K562 (cell line): Measurements from ENCODE around the gene NUMB. TPM values are rescaled to one million over a fixed set of nuclear protein-coding genes. Genes with fewer than 3 reads are reported as not detected.

ENCODE experiments used
- ATAC-seq: fragments of 200-7000 bp; cut with Tn5 transposase; 3 replicates; pipeline ENCODE4 v1.9.1; 2020; ENCODE audit warnings: moderate library complexity
- Bru-seq: library from RNA; stranded (reverse); fragments of 400-500 nt; gene quantifications from one replicate; lab custom pipeline; 2021; lab: Mats Ljungman, UMichigan
- BruChase-seq, 2 experiments: library from RNA; stranded (reverse); fragments of 400-500 nt; gene quantifications; one replicate each; lab custom pipeline; 2021; lab: Mats Ljungman, UMichigan
- BruUV-seq: library from RNA; stranded (reverse); fragments of 400-500 nt; replicated peaks from 2 replicates; lab custom pipeline; 2021; lab: Mats Ljungman, UMichigan
- CTCF ChIA-PET: fragments of 300-600 bp; formaldehyde crosslinking; extraction: SDS; loops from one replicate; lab custom pipeline; 2021; ENCODE audit warnings: low intra/inter-chr PET ratio; lab: Yijun Ruan, JAX
- POLR2A ChIA-PET: fragments of 300-600, 350-650 bp; sonication (Branson Sonifier 250); formaldehyde crosslinking; extraction: SDS; loops from one replicate; lab custom pipeline; 2021; ENCODE audit warnings: antibody characterized with exemption, inconsistent platforms; lab: Yijun Ruan, JAX
- DNase-seq, 4 experiments: peaks; one replicate each; pipeline versions ENCODE4 v3.0.0 to v3.0.0-alpha.2; 2011 to 2018; ENCODE audit warnings: low spot score in 3 of 4, mixed read lengths in 3 of 4; ENCODE audit errors: extremely low read depth in 1 of 4
- FAIRE-seq: peaks from 2 replicates; lab custom pipeline; 2011; peaks lifted over from hg19 to GRCh38; lab: Jason Lieb, UNC
- H2AFZ ChIP-seq: 2 replicates; pipeline ENCODE4 v1.6.0; 2011; ENCODE audit warnings: low read depth, low read length, control low read depth, inconsistent platforms
- H3K27ac ChIP-seq: fragments of 200-600 bp; 3 replicates; pipeline ENCODE4 v1.8.0; 2011; ENCODE audit warnings: low read depth, mild to moderate bottlenecking, control low read depth, inconsistent platforms, low read length, moderate library complexity, mixed read lengths; ENCODE audit errors: extremely low read depth
- H3K27me3 ChIP-seq, 2 experiments: fragments of 300-600 bp in 1 of 2; 2 replicates in 1 of 2; 3 replicates in 1 of 2; pipeline versions ENCODE4 v1.6.0 to v1.8.0; 2011; ENCODE audit warnings: inconsistent platforms in 2 of 2, low read length in 2 of 2, mild to moderate bottlenecking in 1 of 2, mixed read lengths in 1 of 2, moderate library complexity in 1 of 2; ENCODE audit not compliant: control insufficient read depth in 2 of 2, insufficient read depth in 2 of 2
- H3K36me3 ChIP-seq: fragments of 300-600 bp; 3 replicates; pipeline ENCODE4 v1.8.0; 2011; ENCODE audit warnings: mild to moderate bottlenecking, low read length, inconsistent platforms; ENCODE audit not compliant: control insufficient read depth, insufficient read depth
- H3K4me1 ChIP-seq, 2 experiments: fragments of 200-600 bp in 1 of 2; replicated peaks in 1 of 2; 2 replicates in 1 of 2; 3 replicates in 1 of 2; pipeline versions ENCODE4 v1.5.1 to v1.8.0; 2011; ENCODE audit warnings: inconsistent platforms in 2 of 2, low read length in 2 of 2, mild to moderate bottlenecking in 1 of 2, mixed read lengths in 1 of 2, moderate library complexity in 1 of 2; ENCODE audit not compliant: control insufficient read depth in 2 of 2, insufficient read depth in 2 of 2
- H3K4me2 ChIP-seq: 2 replicates; pipeline ENCODE4 v1.6.1; 2011; ENCODE audit warnings: low read length, control low read depth, inconsistent platforms, mixed read lengths; ENCODE audit not compliant: insufficient read depth
- H3K4me3 ChIP-seq: fragments of 200-600 bp; sonication (generic), shearing (Covaris generic); 2 replicates; pipeline ENCODE4 v1.5.1; 2016; ENCODE audit warnings: control low read depth, inconsistent platforms
- H3K79me2 ChIP-seq: fragments of 200-600 bp; 3 replicates; pipeline ENCODE4 v1.8.0; 2011; ENCODE audit warnings: low read length, inconsistent platforms; ENCODE audit not compliant: control insufficient read depth, insufficient read depth
- H3K9ac ChIP-seq, 2 experiments: 2 replicates each; pipeline versions ENCODE4 v1.6.0 to v1.6.1; 2011; ENCODE audit warnings: low read depth in 2 of 2, low read length in 2 of 2, control low read depth in 1 of 2, inconsistent platforms in 1 of 2, mild to moderate bottlenecking in 1 of 2, mixed read lengths in 1 of 2; ENCODE audit not compliant: insufficient read depth in 1 of 2
- H3K9me1 ChIP-seq: one replicate; pipeline ENCODE4 v1.6.0; 2011; ENCODE audit warnings: inconsistent platforms, mild to moderate bottlenecking, low read length, moderate library complexity; ENCODE audit not compliant: control insufficient read depth, insufficient read depth
- H3K9me3 ChIP-seq: replicated peaks from 2 replicates; pipeline ENCODE4 v1.5.1; 2011; ENCODE audit warnings: low read depth, low read length, inconsistent platforms; ENCODE audit not compliant: control insufficient read depth, insufficient read depth
- H4K20me1 ChIP-seq: replicated peaks from 2 replicates; pipeline ENCODE4 v1.6.1; 2011; ENCODE audit warnings: low read length, inconsistent platforms, mixed read lengths; ENCODE audit not compliant: control insufficient read depth, insufficient read depth
- GABPA ChIP-seq: fragments of 200-800 bp; sonication (Bioruptor generic); conservative IDR thresholded peaks from 2 replicates; pipeline ENCODE4 v1.6.1; 2016; ENCODE audit warnings: low read depth, missing genetic modification characterization, missing compliant biosample characterization
- GABPB2 ChIP-seq: fragments of 250-450 bp; sonication (Bioruptor Pico); conservative IDR thresholded peaks from 2 replicates; pipeline ENCODE4 v1.5.1; 2021; ENCODE audit warnings: mild to moderate bottlenecking
- GATAD2A ChIP-seq: fragments of 450-650 bp; IDR thresholded peaks from 2 replicates; pipeline ENCODE4 v1.6.1; 2017
- KDM4B ChIP-seq, 2 experiments: fragments of 450-650 bp in 1 of 2; sonication (generic) in 1 of 2; IDR thresholded peaks; 2 replicates each; pipeline ENCODE4 v1.6.1; 2016 to 2017; ENCODE audit warnings: borderline replicate concordance in 2 of 2, antibody characterized with exemption in 1 of 2, low read depth in 1 of 2, mild to moderate bottlenecking in 1 of 2
- MBD2 ChIP-seq: sonication (generic); IDR thresholded peaks from 2 replicates; pipeline ENCODE4 v1.6.1; 2016; ENCODE audit warnings: low read depth, borderline replicate concordance
- MEIS2 ChIP-seq: fragments of 450-650 bp; IDR thresholded peaks from 2 replicates; pipeline ENCODE4 v1.6.1; 2014; ENCODE audit warnings: mild to moderate bottlenecking; ENCODE audit not compliant: partially characterized antibody
- MTA3 ChIP-seq: fragments of 450-650 bp; formaldehyde crosslinking; IDR thresholded peaks from 2 replicates; pipeline ENCODE4 v1.6.1; 2017; ENCODE audit warnings: mild to moderate bottlenecking, borderline replicate concordance
- NFYB ChIP-seq: IDR thresholded peaks from 2 replicates; pipeline ENCODE4 v1.6.1; 2011; ENCODE audit warnings: mild to moderate bottlenecking, moderate library complexity; ENCODE audit not compliant: insufficient read length; ENCODE audit errors: extremely low read depth
- PML ChIP-seq: IDR thresholded peaks from 2 replicates; pipeline ENCODE4 v1.6.1; 2012; ENCODE audit warnings: low read length, inconsistent platforms
- PTBP1 ChIP-seq: fragments of 200-400 bp; formaldehyde crosslinking; IDR thresholded peaks from 2 replicates; pipeline ENCODE4 v1.6.1; 2017; ENCODE audit warnings: low read depth, low read length
- RFX1 ChIP-seq: fragments of 450-650 bp; IDR thresholded peaks from 2 replicates; pipeline ENCODE4 v1.6.1; 2016; ENCODE audit warnings: mild to moderate bottlenecking, moderate library complexity
- SIX5 ChIP-seq, 2 experiments: IDR thresholded peaks; 2 replicates each; pipeline ENCODE4 v1.6.1; 2011; ENCODE audit warnings: low read length in 2 of 2, borderline replicate concordance in 1 of 2, low read depth in 1 of 2, mild to moderate bottlenecking in 1 of 2, moderate library complexity in 1 of 2; ENCODE audit not compliant: insufficient read depth in 1 of 2
- SRSF9 ChIP-seq: fragments of 200-400 bp; formaldehyde crosslinking; IDR thresholded peaks from 2 replicates; pipeline ENCODE4 v1.6.1; 2017; ENCODE audit warnings: low read depth, low read length, borderline replicate concordance
- WGBS: fragments of 100-300 bp; shearing (Covaris generic); methylation state at CpG from one replicate; pipeline ENCODE4 v1.1.6; 2016; ENCODE audit warnings: low coverage, mixed read lengths; ENCODE audit not compliant: insufficient coverage; ENCODE audit errors: missing lambda C conversion rate; 5-methylcytosine and 5-hydroxymethylcytosine counted together
- in situ Hi-C: fragments of 300-500 bp; cut with MboI; formaldehyde crosslinking; loops from 4 replicates; pipeline ENCODE4 v1.15.0; 2018; ENCODE audit warnings: inconsistent platforms, mixed read lengths
- intact Hi-C: fragments of 100-400 bp; cut with micrococcal nuclease; formaldehyde crosslinking; loops from 2 replicates; pipeline ENCODE4 v1.14.2; 2022
- long read RNA-seq, 3 experiments: library from polyadenylated mRNA in 2 of 3; library from RNA in 1 of 3; unstranded in 2 of 3; stranded (forward) in 1 of 3; transcript quantifications; one replicate each; pipeline ENCODE4 v2.0.0, GENCODE V29; 2019 to 2022
- polyA minus RNA-seq, 3 experiments: library from RNA; depleted of rRNA, polyadenylated mRNA; stranded (reverse); fragments of >200 nt; gene quantifications; 2 replicates each; pipeline ENCODE4 v1.2.3, GENCODE V29; 2011
- polyA plus RNA-seq, 8 experiments: library from polyadenylated mRNA; depleted of rRNA in 4 of 8; stranded (reverse) in 5 of 8; unstranded in 3 of 8; fragments of >200 nt; fragmentation: Nextera tagmentation in 2 of 8; fragmentation: Illumina TruSeq in 1 of 8; extraction: Ambion mirVana in 2 of 8; extraction: Trizol in 1 of 8; gene quantifications; 2 replicates each; pipeline versions ENCODE4 v1.2.1 to v1.2.3, GENCODE V29; 2011 to 2014; ENCODE audit warnings: inconsistent platforms in 1 of 8, missing spikeins in 1 of 8
- total RNA-seq, 7 experiments: library from RNA; depleted of rRNA in 6 of 7; stranded (reverse); fragments of >200 nt in 6 of 7; fragmentation: Illumina TruSeq in 2 of 7; extraction: Trizol in 2 of 7; gene quantifications; 2 replicates each; pipeline versions ENCODE4 v1.2.1 to v1.2.3, GENCODE V29; 2011 to 2021; ENCODE audit warnings: low replicate concordance in 1 of 7
- TF ChIP-seq, protein P1 (sequence below): fragments of 250-450 bp; sonication (Bioruptor Pico); IDR thresholded peaks from 2 replicates; pipeline ENCODE4 v1.9.0; 2021; ENCODE audit warnings: mild to moderate bottlenecking
- TF ChIP-seq, protein P2 (sequence below): fragments of 450-650 bp; formaldehyde crosslinking; IDR thresholded peaks from 2 replicates; pipeline ENCODE4 v1.4.0; 2020; ENCODE audit warnings: mild to moderate bottlenecking

Gene NUMB
- total RNA-seq (2011; cell fraction: chromatin; rRNA removed; ENCODE audit: low replicate concordance) = 92.6 and 162 TPM in 2 replicates
- 62.4 and 76.5 TPM in 2 replicates for total RNA-seq (2011; cell fraction: nucleolus; rRNA removed)
- total RNA-seq (2011; cell fraction: nucleoplasm; rRNA removed) = 94.4 and 145 TPM in 2 replicates
- total RNA-seq (2014; rRNA removed) (16.8 and 17.8 TPM in 2 replicates), total RNA-seq (2014; rRNA removed; fragmentation: Illumina TruSeq; extraction: Trizol) (18.1 TPM in 2 replicates), total RNA-seq (2015; rRNA removed; fragmentation: Illumina TruSeq; extraction: Trizol) (13.5 and 17.9 TPM in 2 replicates), total RNA-seq (2021) (38.3 and 39.4 TPM in 2 replicates), polyA plus RNA-seq (2011; rRNA removed) (54.0 and 65.1 TPM in 2 replicates), polyA plus RNA-seq (2014; fragmentation: Illumina TruSeq; extraction: Trizol) (44.2 and 48.6 TPM in 2 replicates), polyA plus RNA-seq (2014; fragmentation: Nextera tagmentation; extraction: Ambion mirVana) (10 to 100 TPM; 23.5 to 47.8 TPM), polyA plus RNA-seq (2014; rRNA removed) (31.5 and 32.3 TPM in 2 replicates), polyA minus RNA-seq (2011; rRNA and poly(A)+ RNA removed) (101 and 113 TPM in 2 replicates), Bru-seq, nascent RNA (percentile 70 among the genes with signal in this experiment), BruChase-seq, experiment 1, labeled RNA remaining after a 2-hour chase (percentile 76 among the genes with signal in this experiment), BruChase-seq, experiment 2, labeled RNA remaining after a 6-hour chase (percentile 76 among the genes with signal in this experiment)
- 66.1 and 80.6 TPM in 2 replicates for polyA plus RNA-seq (2011; cell fraction: cytosol; rRNA removed)
- polyA plus RNA-seq (2011; cell fraction: nucleus; rRNA removed) = 95.4 and 136 TPM in 2 replicates
- polyA plus RNA-seq (2012) = 33.4 and 35.1 TPM in 2 replicates
- polyA minus RNA-seq (2011; cell fraction: cytosol; rRNA and poly(A)+ RNA removed) = 32.8 and 40.6 TPM in 2 replicates
- polyA minus RNA-seq (2011; cell fraction: nucleus; rRNA and poly(A)+ RNA removed) = 46.2 and 65.6 TPM in 2 replicates
- long read RNA-seq, experiment 1, transcript NUMB-211 (11 exons, 3,607 nt) = major isoform, 10 of 111 reads
- long read RNA-seq, experiment 1, partial matches to known transcripts = 27 of 111 reads
- long read RNA-seq, experiment 1, other reads (novel, unspliced or antisense) = 65 of 111 reads
- long read RNA-seq, experiment 2, partial matches to known transcripts = 4 of 27 reads
- long read RNA-seq, experiment 2, other reads (novel, unspliced or antisense) = 20 of 27 reads
- long read RNA-seq, experiment 3, partial matches to known transcripts = 3 of 21 reads
- long read RNA-seq, experiment 3, other reads (novel, unspliced or antisense) = 8 of 21 reads

DNA sequence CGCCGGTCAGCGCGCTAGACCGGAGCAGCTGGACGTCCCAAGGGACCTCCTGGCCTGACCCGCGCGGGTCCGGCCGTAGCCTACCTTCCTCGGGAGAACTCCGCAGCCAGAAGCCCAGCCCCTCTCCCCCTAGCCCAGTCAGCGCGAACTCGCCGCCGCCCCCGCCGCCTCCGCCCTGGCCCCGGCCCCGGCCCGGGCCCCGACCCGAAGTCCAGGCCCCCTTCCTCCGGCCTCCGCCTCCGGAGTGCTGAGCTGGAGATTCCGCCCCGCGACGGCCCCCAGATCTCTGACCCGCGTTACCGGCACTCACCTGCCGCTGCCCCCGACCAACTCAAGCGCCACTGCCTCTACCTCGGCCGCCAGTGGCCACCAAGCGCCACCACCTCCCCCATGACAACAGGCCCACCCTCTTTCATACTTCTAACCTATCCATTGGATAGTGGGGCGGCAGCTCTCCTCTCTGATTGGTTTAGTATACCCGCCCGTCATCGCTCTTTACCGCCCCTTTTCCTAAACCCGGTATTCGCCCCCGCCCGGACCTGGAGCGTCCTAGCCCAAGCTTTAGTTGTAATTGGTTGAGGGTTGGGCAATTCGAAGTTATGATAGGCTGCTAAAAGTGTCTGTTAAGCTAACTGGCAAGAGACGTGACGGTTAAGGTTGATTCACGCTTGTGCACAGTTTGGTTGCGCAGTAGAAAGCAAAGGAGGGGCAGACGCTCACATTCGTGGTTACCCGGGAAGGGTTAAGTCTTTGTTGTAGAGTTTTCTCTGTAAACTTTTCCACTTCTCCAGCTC, at the start of gene NUMB:
Gene NUMB (minus strand): TSS at position 364 of the 794 bp plus-strand sequence. CDS start 102,795 bp downstream, outside the sequence.
- Histone ChIP-seq H2AFZ (peak within 1 kb of the TSS; percentile 96), H3K36me3 (no peaks in the 10 kb centered on the region; the same call in 2 of the 3 replicates), H3K9me1 (no peaks in the 10 kb centered on the region), H3K9me3 (no peaks in the 10 kb centered on the region), H3K9ac (peak within 1 kb of the TSS; percentile 80 to 95), H3K4me1 (peaks cover 25 to 41% of the 10 kb centered on the region in 2 experiments), H3K27me3 (no peaks in the 10 kb centered on the region), H3K79me2 (peaks cover 50% of the 10 kb centered on the region), H3K4me2 (peak within 1 kb of the TSS; percentile 81), H3K27ac (peak within 1 kb of the TSS; percentile 88), H4K20me1 (no peaks in the 10 kb centered on the region), H3K4me3 (peak within 1 kb of the TSS; percentile 89)
- ATAC-seq = peak; percentile 93
- peak; percentile 95 to 98 (median 96) for DNase-seq
- POLR2A ChIA-PET = interaction anchor here (0.6 to 1.7 kb wide), 6 partner anchors 9 to 715 kb away, joined by 3 to 8 read pairs (median 5); no protein-coding TSS in a partner anchor
- WGBS = under 1% methylated on average over 25 of the region's 60 CpGs
- CTCF ChIA-PET = no interaction called here
- in situ Hi-C loops = loop anchor here (25.0 kb wide), 2 partner anchors 421 to 946 kb away; partner anchors contain the start of gene ZFYVE1
- no TSS peak for BruUV-seq
- FAIRE-seq = peak; percentile 98
- intact Hi-C loops = no loop called here
- peak; percentile 91 for TF ChIP-seq RFX1
- no peak for TF ChIP-seq PTBP1
- no peak for TF ChIP-seq SRSF9
- 0 out of 2 replicates have a peak, but pooled peaks have one; percentile 18 for TF ChIP-seq GATAD2A
- peak; percentile 91 for TF ChIP-seq NFYB
- TF ChIP-seq, protein P1, sequence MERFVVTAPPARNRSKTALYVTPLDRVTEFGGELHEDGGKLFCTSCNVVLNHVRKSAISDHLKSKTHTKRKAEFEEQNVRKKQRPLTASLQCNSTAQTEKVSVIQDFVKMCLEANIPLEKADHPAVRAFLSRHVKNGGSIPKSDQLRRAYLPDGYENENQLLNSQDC (CRISPR knock-in tag) = 0 out of 2 replicates have a peak, but pooled peaks have one; percentile 32
- peak; percentile 71; the same call in 1 of the 2 replicates for TF ChIP-seq MTA3
- TF ChIP-seq PML = peak; percentile 19; the same call in 1 of the 2 replicates
- peak; percentile 95 for TF ChIP-seq MBD2
- TF ChIP-seq, protein P2, sequence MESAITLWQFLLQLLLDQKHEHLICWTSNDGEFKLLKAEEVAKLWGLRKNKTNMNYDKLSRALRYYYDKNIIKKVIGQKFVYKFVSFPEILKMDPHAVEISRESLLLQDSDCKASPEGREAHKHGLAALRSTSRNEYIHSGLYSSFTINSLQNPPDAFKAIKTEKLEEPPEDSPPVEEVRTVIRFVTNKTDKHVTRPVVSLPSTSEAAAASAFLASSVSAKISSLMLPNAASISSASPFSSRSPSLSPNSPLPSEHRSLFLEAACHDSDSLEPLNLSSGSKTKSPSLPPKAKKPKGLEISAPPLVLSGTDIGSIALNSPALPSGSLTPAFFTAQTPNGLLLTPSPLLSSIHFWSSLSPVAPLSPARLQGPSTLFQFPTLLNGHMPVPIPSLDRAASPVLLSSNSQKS (CRISPR knock-in tag) = no peak
- peak; percentile 59 for TF ChIP-seq GABPA (tag)
- TF ChIP-seq MEIS2 = peak; percentile 69
- no peak for TF ChIP-seq GABPB2 (CRISPR knock-in tag)
- no peak for TF ChIP-seq SIX5 (IDR thresholded peaks at IDR 0.05; ENCODE audit: borderline replicate concordance in 1 of 2, insufficient read depth in 1 of 2, low read depth in 1 of 2, low read length in 2 of 2)
- no peak for TF ChIP-seq KDM4B (IDR thresholded peaks at IDR 0.05; ENCODE audit: borderline replicate concordance in 2 of 2, low read depth in 1 of 2)
